Measurements from ENCODE around the gene CLCN1. TPM values are rescaled to one million over a fixed set of nuclear protein-coding genes. Genes with fewer than 3 reads are reported as not detected.

The CLCN1 gene
- total RNA-seq, 3 donors from 2014 or later (not counting 1 experiment from before 2014, with no cell fraction given), result 0.16 to 0.19 TPM; not detected in 1

DNA sequence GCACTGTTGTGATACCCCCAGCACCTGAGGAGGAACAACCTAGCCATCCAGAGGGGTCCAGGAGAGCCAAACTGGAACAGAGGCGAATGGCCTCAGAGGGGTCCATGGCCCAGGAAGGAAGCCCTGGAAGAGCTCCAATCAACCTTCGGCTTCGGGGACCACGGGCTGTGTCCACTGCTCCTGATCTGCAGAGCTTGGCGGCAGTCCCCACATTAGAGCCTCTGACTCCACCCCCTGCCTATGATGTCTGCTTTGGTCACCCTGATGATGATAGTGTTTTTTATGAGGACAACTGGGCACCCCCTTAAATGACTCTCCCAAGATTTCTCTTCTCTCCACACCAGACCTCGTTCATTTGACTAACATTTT is 29.4 kb upstream of the CLCN1 start:
- peaks cover 24% of the 10 kb centered on the region for H3K4me1 ChIP-seq (ENCODE audit: control insufficient read depth, insufficient read depth, low read length)
- Mint-ChIP-seq H3K27ac (no peak overlapping the region), H3K4me3 (peak overlapping the region; percentile 97), H3K27me3 (ENCODE audit: low read depth in 2 of 2) (no peaks in the 10 kb centered on the region), H3K36me3 (peaks cover 4% of the 10 kb centered on the region), H3K9me3 (no peaks in the 10 kb centered on the region), H3K4me1 (peaks cover 37 to 42% of the 10 kb centered on the region in 2 donors)
- no peak overlapping the region for H3K4me3 ChIP-seq (ENCODE audit: low read length)
- H3K9me3 ChIP-seq (ENCODE audit: control insufficient read depth, insufficient read depth, low read length), result no peaks in the 10 kb centered on the region
- TF ChIP-seq, protein P1, sequence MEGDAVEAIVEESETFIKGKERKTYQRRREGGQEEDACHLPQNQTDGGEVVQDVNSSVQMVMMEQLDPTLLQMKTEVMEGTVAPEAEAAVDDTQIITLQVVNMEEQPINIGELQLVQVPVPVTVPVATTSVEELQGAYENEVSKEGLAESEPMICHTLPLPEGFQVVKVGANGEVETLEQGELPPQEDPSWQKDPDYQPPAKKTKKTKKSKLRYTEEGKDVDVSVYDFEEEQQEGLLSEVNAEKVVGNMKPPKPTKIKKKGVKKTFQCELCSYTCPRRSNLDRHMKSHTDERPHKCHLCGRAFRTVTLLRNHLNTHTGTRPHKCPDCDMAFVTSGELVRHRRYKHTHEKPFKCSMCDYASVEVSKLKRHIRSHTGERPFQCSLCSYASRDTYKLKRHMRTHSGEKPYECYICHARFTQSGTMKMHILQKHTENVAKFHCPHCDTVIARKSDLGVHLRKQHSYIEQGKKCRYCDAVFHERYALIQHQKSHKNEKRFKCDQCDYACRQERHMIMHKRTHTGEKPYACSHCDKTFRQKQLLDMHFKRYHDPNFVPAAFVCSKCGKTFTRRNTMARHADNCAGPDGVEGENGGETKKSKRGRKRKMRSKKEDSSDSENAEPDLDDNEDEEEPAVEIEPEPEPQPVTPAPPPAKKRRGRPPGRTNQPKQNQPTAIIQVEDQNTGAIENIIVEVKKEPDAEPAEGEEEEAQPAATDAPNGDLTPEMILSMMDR (IDR thresholded peaks at IDR 0.05), result no peak
- DNase-seq (no peak), ATAC-seq (no peak)
- no peaks in the 10 kb centered on the region for H3K27me3 ChIP-seq (ENCODE audit: control insufficient read depth, insufficient read depth, low read length)
- intact Hi-C loops (cut with micrococcal nuclease), result no loop called here
- peaks cover 2% of the 10 kb centered on the region for H3K36me3 ChIP-seq (ENCODE audit: control insufficient read depth, insufficient read depth, low read length)
- 96% methylated on average over 6 of the region's 6 CpGs for WGBS (ENCODE audit: insufficient coverage)
- no peak overlapping the region for H3K27ac ChIP-seq (ENCODE audit: low read length)

DNA sequence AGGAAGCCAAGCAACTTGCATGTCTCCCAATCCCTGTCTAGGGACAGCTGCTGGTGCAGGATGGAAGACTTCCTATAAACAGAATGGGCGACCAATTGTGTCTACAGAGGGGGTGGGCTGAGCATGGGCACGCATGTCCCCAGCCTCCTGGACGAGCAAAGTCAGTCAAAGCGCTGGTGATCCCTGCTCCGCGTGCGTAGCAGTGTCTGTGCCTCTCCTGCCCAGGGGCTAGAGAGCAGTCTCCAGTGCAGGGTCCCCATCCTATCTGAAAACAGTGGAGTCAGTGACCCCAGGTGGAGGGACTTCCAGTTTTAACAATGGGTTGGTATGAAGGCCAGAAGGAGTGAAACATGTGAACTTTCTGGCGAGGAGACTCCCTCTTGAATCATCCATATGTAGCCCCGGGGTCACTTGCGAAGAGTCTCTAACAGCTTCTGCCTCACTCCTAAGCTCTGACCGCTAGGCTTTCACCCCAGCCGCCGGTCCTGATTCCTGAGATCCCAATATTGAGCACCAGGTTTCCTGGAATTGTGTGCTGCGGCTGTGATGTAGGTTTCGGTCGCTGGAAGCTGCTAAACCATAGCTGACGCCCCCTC is 28.5 kb upstream of the CLCN1 start:
- Mint-ChIP-seq H3K4me3 (peak overlapping the region; percentile 97), H3K27ac (peak overlapping the region; percentile 85 to 94), H3K36me3 (peaks cover 6% of the 10 kb centered on the region), H3K9me3 (no peaks in the 10 kb centered on the region), H3K27me3 (ENCODE audit: low read depth in 2 of 2) (no peaks in the 10 kb centered on the region), H3K4me1 (peaks cover 39 to 43% of the 10 kb centered on the region in 2 donors)
- Histone ChIP-seq H3K36me3 (ENCODE audit: control insufficient read depth, insufficient read depth, low read length) (peaks cover 6% of the 10 kb centered on the region), H3K4me1 (ENCODE audit: control insufficient read depth, insufficient read depth, low read length) (peaks cover 24% of the 10 kb centered on the region), H3K9me3 (ENCODE audit: control insufficient read depth, insufficient read depth, low read length) (no peaks in the 10 kb centered on the region), H3K27me3 (ENCODE audit: control insufficient read depth, insufficient read depth, low read length) (no peaks in the 10 kb centered on the region), H3K27ac (ENCODE audit: low read length) (peak overlapping the region; percentile 62), H3K4me3 (ENCODE audit: low read length) (peak overlapping the region; percentile 23)
- DNase-seq (no peak), ATAC-seq (no peak)
- intact Hi-C loops (cut with micrococcal nuclease), result no loop called here
- TF ChIP-seq, protein P1 (IDR thresholded peaks at IDR 0.05), result no peak
- WGBS (ENCODE audit: insufficient coverage), result 86% methylated on average over 17 of the region's 17 CpGs

DNA sequence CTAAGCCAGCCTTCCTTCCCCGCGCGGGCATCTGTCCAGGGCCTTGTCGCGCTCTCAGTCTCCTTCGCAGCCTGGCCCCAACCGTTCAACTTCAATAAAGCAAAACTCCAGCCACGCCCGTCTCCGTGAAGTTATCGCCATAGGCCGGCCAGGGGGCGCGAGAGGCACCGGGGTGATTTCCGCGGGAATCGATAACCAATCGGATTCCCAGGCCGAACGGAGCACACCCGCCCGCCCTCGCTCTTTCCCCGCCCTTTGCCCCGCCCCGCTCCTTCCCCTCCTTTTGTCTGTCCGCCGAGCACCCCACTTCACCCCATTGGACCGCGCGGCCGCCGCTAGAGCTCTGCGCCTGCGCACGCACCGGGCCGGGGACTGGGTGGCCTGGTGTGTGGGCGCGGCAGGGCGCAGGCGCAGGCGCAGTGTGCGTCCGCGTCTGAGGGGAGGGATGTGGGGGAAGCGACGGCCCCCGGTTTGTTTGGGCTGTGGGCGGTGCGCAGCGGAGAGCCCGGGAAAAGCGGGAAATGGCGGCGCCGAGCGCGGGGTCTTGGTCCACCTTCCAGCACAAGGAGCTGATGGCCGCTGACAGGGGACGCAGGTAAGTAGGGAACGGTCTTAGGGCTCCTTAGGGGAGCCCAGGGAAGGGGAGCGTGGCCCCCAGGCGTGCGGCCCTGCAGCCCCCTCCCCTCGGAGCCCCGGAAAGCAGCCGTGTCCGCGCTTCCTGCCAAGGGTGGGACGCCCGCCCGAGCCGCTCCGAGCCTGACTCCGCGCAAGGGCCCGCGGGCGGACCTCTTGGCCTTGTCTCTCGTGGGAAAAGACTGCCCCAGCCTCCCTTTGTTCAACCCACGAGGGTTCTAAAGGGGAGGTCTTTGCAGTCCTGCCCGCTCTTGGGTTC is 27.7 kb upstream of the CLCN1 start, which contains the start of gene CASP2:
Gene CASP2, plus strand, starts transcription at position 417 of the 892 bp plus-strand sequence. Its CDS starts 105 bp downstream, at position 522.
- peaks cover 39 to 43% of the 10 kb centered on the region in 2 donors for H3K4me1 Mint-ChIP-seq
- no peaks in the 10 kb centered on the region for H3K9me3 ChIP-seq (ENCODE audit: control insufficient read depth, insufficient read depth, low read length)
- peak within 1 kb of the TSS; percentile 95 for H3K4me3 ChIP-seq (ENCODE audit: low read length)
- TF ChIP-seq, protein P1 (IDR thresholded peaks at IDR 0.05), result no peak
- ATAC-seq (peak; percentile 95 to 99 (median 95)), DNase-seq (peak; percentile 97 to 99)
- H3K9me3 Mint-ChIP-seq, result no peaks in the 10 kb centered on the region
- peaks cover 6% of the 10 kb centered on the region for H3K36me3 Mint-ChIP-seq
- peak within 1 kb of the TSS; percentile 85 to 94 for H3K27ac Mint-ChIP-seq
- WGBS (ENCODE audit: insufficient coverage), result 4% methylated on average over 84 of the region's 84 CpGs
- peak within 1 kb of the TSS; percentile 81 for H3K27ac ChIP-seq (ENCODE audit: low read length)
- peaks cover 13% of the 10 kb centered on the region for H3K36me3 ChIP-seq (ENCODE audit: control insufficient read depth, insufficient read depth, low read length)
- intact Hi-C loops (cut with micrococcal nuclease), result no loop called here
- peaks cover 24% of the 10 kb centered on the region for H3K4me1 ChIP-seq (ENCODE audit: control insufficient read depth, insufficient read depth, low read length)
- H3K4me3 Mint-ChIP-seq, result peak within 1 kb of the TSS; percentile 97
- no peaks in the 10 kb centered on the region for H3K27me3 ChIP-seq (ENCODE audit: control insufficient read depth, insufficient read depth, low read length)
- no peaks in the 10 kb centered on the region for H3K27me3 Mint-ChIP-seq (ENCODE audit: low read depth in 2 of 2)
